Neural crest cell (in vitro differentiated cells): ENCODE data around the gene HTATSF1. TPM values are rescaled to one million over a fixed set of nuclear protein-coding genes. Genes with fewer than 3 reads are reported as not detected.

Experiments used
- DNase-seq: peaks from one replicate; pipeline ENCODE4 v3.0.0; 2021; ENCODE audit warnings: low read depth, mixed read lengths, low spot score
- H3K27ac Mint-ChIP-seq: one replicate; pipeline ENCODE4 v1.8.0; 2021; ENCODE audit warnings: mild to moderate bottlenecking, mixed read lengths; ENCODE audit not compliant: unreplicated experiment
- H3K27me3 Mint-ChIP-seq: 2 replicates; pipeline ENCODE4 v1.8.0; 2021; ENCODE audit warnings: low read depth, mild to moderate bottlenecking, mixed read lengths
- H3K36me3 Mint-ChIP-seq: 2 replicates; pipeline ENCODE4 v1.8.0; 2021; ENCODE audit warnings: low read depth, mild to moderate bottlenecking, mixed read lengths
- H3K4me1 Mint-ChIP-seq: 2 replicates; pipeline ENCODE4 v1.8.0; 2021; ENCODE audit warnings: mixed read lengths
- H3K4me3 Mint-ChIP-seq: one replicate; pipeline ENCODE4 v1.8.0; 2021; ENCODE audit warnings: mild to moderate bottlenecking, mixed read lengths
- H3K9me3 Mint-ChIP-seq: 2 replicates; pipeline ENCODE4 v1.8.0; 2021; ENCODE audit warnings: mixed read lengths
- CTCF ChIP-seq: fragments of 200-600 bp; sonication (generic); conservative IDR thresholded peaks from 2 replicates; pipeline ENCODE4 v1.5.0; 2021; ENCODE audit warnings: antibody characterized with exemption, mild to moderate bottlenecking
- total RNA-seq: library from RNA; stranded (reverse); gene quantifications from 2 replicates; pipeline ENCODE4 v1.2.1, GENCODE V29; 2021

HTATSF1 gene
- total RNA-seq, 1 donor from 2014 or later = 69.1 TPM

DNA sequence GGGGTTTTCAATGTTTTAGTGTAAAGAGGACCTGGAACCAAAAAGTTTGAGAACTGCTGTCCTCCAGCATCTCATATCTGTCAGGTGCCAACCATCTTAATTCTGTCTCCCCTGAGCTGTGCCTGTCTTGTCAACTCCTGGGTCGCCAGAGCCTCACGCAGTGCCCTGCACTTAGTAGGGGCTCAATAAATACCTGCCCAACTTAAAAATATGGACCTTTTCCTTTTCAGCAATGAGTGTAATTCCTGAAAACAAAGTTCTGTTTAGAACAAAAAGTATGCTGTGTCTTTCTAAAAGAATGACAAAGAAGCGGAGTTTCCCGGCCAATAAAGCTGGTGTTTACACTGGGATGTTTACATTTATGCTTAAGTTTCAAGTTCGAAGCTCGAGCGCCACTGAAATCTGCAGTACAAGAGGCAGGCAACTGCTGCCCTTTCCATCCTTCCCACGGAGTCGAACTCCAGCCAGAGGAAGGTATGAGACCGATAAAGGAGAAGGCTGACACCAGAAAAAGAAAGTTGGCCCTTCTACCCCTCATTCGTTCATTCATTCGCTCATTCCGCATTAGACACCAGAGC is 1.1 kb upstream of the HTATSF1 start:
- H3K27ac Mint-ChIP-seq = peak overlapping the region; percentile 91
- DNase-seq = no peak
- peaks cover 17% of the 10 kb centered on the region for H3K27me3 Mint-ChIP-seq
- H3K9me3 Mint-ChIP-seq = no peaks in the 10 kb centered on the region
- H3K36me3 Mint-ChIP-seq = no peaks in the 10 kb centered on the region
- peaks cover 14% of the 10 kb centered on the region for H3K4me1 Mint-ChIP-seq
- H3K4me3 Mint-ChIP-seq = peak overlapping the region; percentile 94
- TF ChIP-seq CTCF = no peak

DNA sequence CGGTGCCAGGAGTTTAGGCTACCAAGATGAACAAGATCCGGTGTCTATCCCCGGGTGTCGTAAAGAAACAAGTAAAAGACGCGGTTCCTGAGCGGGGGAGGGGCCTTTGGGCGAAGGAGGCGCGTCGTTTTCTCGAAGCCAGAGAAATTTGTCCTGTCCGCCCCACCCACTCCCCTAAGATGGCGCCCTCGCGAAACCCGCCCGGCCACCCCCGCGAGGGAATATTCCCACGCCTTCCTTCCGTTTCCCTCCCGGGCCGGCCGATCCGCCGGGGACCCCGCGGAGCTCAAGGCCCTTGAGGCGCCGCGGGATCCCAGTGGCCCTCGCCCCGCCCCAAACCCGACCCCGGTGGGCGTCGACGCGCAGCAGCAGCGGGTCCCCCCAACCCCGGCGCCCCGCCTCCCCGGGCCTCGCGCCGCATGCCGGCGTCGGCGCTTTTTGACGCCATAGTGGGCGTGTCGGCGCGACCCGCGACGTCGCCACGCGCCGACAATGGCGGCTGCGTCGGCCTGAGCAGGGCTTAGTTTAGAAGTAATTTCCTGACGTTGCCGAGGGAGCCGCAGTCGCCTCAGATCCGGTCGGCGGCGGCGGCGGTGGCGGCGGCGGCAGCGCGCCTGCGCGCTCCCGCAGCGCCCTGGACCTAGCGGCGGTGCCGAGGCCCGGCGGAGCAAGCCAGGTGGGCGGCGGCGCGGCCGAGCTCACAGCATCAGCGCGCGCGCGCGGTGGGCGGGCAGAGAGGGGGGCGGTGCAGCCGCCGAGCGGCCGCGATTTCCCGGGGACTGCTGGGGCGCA is 432 bp upstream of the HTATSF1 start:
- TF ChIP-seq CTCF = no peak
- peak overlapping the region; percentile 94 for H3K4me3 Mint-ChIP-seq
- no peaks in the 10 kb centered on the region for H3K36me3 Mint-ChIP-seq
- H3K4me1 Mint-ChIP-seq = peaks cover 14% of the 10 kb centered on the region
- peaks cover 12% of the 10 kb centered on the region for H3K27me3 Mint-ChIP-seq
- H3K9me3 Mint-ChIP-seq = no peaks in the 10 kb centered on the region
- peak; percentile 64 for DNase-seq
- H3K27ac Mint-ChIP-seq = peak overlapping the region; percentile 91

GRCh38 chrX:136519069-136519468 is 21.7 kb downstream of the HTATSF1 start:
- Mint-ChIP-seq H3K27me3 (no peaks in the 10 kb centered on the region), H3K27ac (no peak overlapping the region), H3K4me1 (no peaks in the 10 kb centered on the region), H3K36me3 (peaks cover 4% of the 10 kb centered on the region), H3K9me3 (peaks cover 6% of the 10 kb centered on the region), H3K4me3 (no peak overlapping the region)
- no peak for TF ChIP-seq CTCF
- no peak for DNase-seq

DNA sequence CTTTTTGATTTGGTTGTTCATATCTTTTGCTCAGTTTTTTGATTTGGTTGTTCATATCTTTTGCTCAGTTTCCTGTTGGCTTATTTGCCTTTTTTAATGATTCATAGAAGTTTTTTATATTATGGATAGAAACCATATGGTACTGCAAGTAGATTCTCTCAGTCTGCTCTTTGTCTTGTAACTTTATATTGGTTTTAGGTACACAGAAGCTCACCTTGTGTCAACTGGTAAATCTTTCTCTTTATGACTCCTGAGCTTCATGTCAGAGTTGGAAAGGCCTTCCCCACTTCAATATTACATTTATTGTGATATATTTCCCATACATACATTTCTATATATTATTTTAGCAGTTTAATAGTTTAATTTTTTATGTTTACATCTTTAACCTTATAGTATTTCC is 26.4 kb downstream of the HTATSF1 start:
- Mint-ChIP-seq H3K27me3 (no peaks in the 10 kb centered on the region), H3K27ac (no peak overlapping the region), H3K4me3 (no peak overlapping the region), H3K36me3 (no peaks in the 10 kb centered on the region), H3K9me3 (peaks cover 2% of the 10 kb centered on the region), H3K4me1 (no peaks in the 10 kb centered on the region)
- no peak for DNase-seq
- TF ChIP-seq CTCF = no peak

DNA sequence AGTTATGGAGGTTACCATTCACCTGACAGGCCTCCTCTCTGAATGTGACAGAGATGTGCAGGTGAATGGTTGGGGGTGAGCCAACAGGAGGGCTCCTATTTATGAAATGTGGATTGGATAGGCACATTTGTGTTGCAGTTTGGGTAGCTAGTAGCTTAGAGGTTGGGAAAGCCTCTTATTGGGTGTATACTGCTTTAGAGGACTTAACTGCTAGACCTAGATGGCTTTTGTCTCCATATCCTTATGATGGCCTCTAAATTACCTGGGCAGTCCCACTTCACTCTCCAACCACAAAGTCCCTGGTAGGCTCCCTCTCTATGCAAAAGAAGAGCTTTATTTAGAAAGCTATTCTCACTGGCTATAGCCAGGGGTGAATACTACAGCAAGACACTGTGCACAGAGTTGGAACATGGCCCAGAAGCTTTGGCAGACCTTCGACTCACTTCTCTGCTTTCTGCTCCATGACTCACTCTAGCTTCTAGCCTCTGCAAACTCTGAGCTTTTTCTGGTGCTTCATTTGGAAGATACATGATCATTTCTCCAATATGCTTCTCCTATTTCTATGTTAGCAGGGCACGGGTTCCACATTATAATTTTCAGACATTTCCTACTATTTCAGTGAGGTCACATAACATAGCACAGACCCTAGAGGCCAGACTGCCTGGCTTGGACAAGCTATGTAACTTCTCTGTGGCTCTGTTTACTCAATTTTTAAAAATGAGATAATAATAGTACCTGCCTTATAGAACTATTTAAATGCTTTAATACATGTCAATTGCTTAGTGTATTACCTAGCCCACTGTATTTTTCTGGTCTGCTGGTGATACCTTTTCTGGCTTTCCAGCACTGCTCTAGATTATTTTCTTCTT is 28.6 kb downstream of the HTATSF1 start:
- peaks cover 5% of the 10 kb centered on the region for H3K4me1 Mint-ChIP-seq
- peaks cover 7% of the 10 kb centered on the region for H3K9me3 Mint-ChIP-seq
- TF ChIP-seq CTCF = no peak
- no peaks in the 10 kb centered on the region for H3K36me3 Mint-ChIP-seq
- no peak overlapping the region for H3K27ac Mint-ChIP-seq
- DNase-seq = no peak
- H3K27me3 Mint-ChIP-seq = no peaks in the 10 kb centered on the region
- H3K4me3 Mint-ChIP-seq = no peak overlapping the region
